Measurements from ENCODE around the gene MRGPRX4.

The MRGPRX4 gene

DNA sequence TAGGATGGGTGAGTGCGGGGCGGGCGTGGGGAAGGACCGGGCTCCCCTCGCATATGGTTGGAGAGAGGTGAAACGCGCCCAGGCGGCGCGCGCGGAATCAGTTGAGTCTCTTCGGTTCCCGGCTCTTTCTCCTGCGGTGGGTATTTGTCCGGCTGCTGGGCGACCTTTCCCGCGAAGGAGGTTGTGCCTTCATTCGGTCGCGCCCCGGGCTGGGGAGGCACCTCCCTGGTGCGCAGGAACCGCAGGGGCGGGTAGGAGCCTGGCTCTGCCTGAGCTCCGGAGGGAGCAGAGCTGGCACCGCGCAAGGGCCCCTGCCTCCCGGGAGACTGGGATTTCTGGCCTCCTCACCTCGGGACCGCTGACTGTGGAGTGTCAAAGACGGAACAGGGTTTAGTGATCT lies 36.4 kb downstream of the MRGPRX4 start:
- Histone ChIP-seq H3K27ac (ENCODE audit: low read depth, low read length) (no peak overlapping the region), H3K79me2 (ENCODE audit: control insufficient read depth, insufficient read depth, low read length, unreplicated experiment) (no peaks in the 10 kb centered on the region), H3K27me3 (ENCODE audit: insufficient read depth, low read length) (peaks cover 75% of the 10 kb centered on the region), H2AFZ (ENCODE audit: low read length, unreplicated experiment) (no peak overlapping the region), H3K36me3 (ENCODE audit: insufficient read depth, low read length) (no peaks in the 10 kb centered on the region), H3K4me1 (ENCODE audit: control insufficient read depth, insufficient read depth, low read length, unreplicated experiment) (no peaks in the 10 kb centered on the region), H3K4me3 (ENCODE audit: low read depth, low read length) (no peak overlapping the region)

DNA sequence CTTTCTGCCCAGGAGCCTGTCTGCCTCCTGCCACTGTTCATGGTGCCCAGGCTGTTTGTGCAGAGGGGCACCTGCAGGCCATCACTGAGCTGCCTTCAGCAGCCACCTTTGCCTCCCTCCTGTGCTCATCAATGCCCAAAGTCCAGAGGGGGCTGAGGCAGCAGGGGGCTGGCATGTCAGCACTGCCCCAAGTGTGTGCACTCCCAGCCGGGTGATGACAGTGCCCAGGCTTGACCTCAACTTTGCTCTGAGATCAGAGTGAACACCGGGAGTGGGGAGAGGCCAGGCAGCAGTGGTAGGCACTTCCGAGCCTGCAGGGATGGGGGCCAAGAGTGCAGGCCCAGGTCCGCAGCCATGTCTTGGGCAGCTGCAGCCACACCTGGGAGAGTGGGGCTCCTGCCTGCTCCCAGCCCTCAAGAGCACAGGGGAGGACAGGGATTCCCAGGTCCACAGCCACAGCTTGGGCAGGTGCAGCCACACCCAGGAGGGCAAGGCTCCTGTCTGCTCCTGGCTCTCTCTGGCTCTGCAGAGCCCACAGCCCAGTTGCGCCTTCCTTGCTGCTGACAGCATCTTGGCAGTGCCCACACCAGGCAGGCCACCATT lies 48.7 kb downstream of the MRGPRX4 start:
- no peak overlapping the region for H3K27ac ChIP-seq (ENCODE audit: low read depth, low read length)
- no peaks in the 10 kb centered on the region for H3K36me3 ChIP-seq (ENCODE audit: insufficient read depth, low read length)
- H3K4me3 ChIP-seq (ENCODE audit: low read depth, low read length), result no peak overlapping the region
- H2AFZ ChIP-seq (ENCODE audit: low read length, unreplicated experiment), result no peak overlapping the region
- H3K79me2 ChIP-seq (ENCODE audit: control insufficient read depth, insufficient read depth, low read length, unreplicated experiment), result no peaks in the 10 kb centered on the region
- H3K4me1 ChIP-seq (ENCODE audit: control insufficient read depth, insufficient read depth, low read length, unreplicated experiment), result no peaks in the 10 kb centered on the region
- peaks cover 46% of the 10 kb centered on the region for H3K27me3 ChIP-seq (ENCODE audit: insufficient read depth, low read length)

DNA sequence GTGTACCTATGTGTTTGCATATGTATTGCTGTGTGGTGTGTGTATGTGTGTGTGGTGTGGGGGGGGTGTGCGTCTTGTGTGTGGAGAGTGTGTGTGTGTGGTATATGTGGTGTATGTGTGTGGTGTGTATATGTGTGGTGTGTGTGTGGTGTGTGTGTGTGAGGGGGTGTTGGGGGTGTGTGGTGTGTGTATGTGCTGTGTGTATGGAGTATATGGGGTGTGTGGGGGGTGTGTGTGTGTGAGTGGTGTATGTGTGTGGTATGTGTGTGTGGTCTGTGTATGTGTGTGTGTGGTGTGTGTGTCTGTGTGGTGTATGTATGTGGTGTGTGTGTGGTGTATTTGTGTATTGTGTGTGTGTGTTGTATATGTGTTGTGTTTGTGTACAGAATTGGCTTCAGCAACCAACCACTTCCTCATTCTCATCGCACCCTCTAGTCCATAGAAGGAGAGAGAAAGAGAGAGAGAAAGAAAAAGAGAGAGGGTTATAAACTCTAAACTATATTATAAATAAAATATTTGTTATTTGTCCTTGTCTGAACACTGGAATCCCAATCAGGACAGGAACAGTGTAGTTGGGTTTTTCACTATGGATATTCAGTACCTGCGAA lies 50.3 kb downstream of the MRGPRX4 start:
- H2AFZ ChIP-seq (ENCODE audit: low read length, unreplicated experiment), result no peak overlapping the region
- H3K27ac ChIP-seq (ENCODE audit: low read depth, low read length), result no peak overlapping the region
- H3K27me3 ChIP-seq (ENCODE audit: insufficient read depth, low read length), result peaks cover 45% of the 10 kb centered on the region
- no peaks in the 10 kb centered on the region for H3K4me1 ChIP-seq (ENCODE audit: control insufficient read depth, insufficient read depth, low read length, unreplicated experiment)
- H3K36me3 ChIP-seq (ENCODE audit: insufficient read depth, low read length), result no peaks in the 10 kb centered on the region
- H3K4me3 ChIP-seq (ENCODE audit: low read depth, low read length), result no peak overlapping the region
- no peaks in the 10 kb centered on the region for H3K79me2 ChIP-seq (ENCODE audit: control insufficient read depth, insufficient read depth, low read length, unreplicated experiment)
